ENCODE data around the gene HBA2. TPM values are rescaled to one million over a fixed set of nuclear protein-coding genes. Genes with fewer than 3 reads are reported as not detected.
A peak's percentile ranks its signal among the peaks of the same experiment; 100 is the strongest.
"Not testable (repeated sequence)": the region's sequence is repeated elsewhere in the genome, so short reads cannot be mapped to it uniquely, and the experiment has no call there.

The HBA2 gene
- 64.7 TPM for total RNA-seq
- long read RNA-seq, transcript HBA2-201 (3 exons, 576 nt) = major isoform, 12 of 13 reads
- long read RNA-seq, partial matches to known transcripts = 0 of 13 reads
- long read RNA-seq, other reads (novel, unspliced or antisense) = 0 of 13 reads

DNA sequence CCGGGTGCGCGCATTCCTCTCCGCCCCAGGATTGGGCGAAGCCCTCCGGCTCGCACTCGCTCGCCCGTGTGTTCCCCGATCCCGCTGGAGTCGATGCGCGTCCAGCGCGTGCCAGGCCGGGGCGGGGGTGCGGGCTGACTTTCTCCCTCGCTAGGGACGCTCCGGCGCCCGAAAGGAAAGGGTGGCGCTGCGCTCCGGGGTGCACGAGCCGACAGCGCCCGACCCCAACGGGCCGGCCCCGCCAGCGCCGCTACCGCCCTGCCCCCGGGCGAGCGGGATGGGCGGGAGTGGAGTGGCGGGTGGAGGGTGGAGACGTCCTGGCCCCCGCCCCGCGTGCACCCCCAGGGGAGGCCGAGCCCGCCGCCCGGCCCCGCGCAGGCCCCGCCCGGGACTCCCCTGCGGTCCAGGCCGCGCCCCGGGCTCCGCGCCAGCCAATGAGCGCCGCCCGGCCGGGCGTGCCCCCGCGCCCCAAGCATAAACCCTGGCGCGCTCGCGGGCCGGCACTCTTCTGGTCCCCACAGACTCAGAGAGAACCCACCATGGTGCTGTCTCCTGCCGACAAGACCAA is at the start of gene HBA2:
Gene HBA2 (plus strand): TSS at position 503 of the 568 bp plus-strand sequence. CDS start 37 bp downstream, at position 540.
- intact Hi-C loops (cut with DNase I); ATAC-seq (ENCODE audit: poor library complexity); DNase-seq: not testable (repeated sequence)

DNA sequence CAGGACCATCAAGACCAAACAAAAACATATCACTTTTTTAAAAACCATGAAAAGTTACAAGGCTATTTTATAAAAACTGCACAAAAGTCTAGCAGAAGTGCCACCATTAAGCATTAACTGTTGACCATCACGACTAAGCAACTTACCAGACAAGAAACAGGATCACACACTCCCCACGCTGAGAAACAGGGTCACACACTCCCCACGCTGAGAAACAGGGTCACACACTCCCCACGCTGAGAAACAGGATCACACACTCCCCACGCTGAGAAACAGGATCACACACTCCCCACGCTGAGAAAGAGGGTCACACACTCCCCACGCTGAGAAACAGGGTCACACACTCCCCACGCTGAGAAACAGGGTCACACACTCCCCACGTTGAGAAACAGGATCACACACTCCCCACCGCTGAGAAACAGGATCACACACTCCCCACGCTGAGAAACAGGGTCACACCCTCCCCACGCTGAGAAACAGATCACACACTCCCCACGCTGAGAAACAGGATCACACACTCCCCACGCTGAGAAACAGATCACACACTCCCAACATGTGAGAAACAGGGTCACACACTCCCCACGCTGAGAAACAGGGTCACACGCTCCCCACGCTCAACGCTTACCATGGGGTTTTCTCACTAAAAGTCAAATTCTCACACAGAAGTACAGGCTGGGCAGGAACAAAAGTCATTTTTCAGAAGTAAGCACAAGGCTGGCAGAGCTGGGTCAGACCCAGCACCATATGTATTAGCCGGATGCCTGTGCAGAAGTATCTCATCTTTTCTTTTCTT is 48.9 kb upstream of the HBA2 start:
- ATAC-seq (ENCODE audit: poor library complexity); intact Hi-C loops (cut with DNase I): not testable (repeated sequence)

DNA sequence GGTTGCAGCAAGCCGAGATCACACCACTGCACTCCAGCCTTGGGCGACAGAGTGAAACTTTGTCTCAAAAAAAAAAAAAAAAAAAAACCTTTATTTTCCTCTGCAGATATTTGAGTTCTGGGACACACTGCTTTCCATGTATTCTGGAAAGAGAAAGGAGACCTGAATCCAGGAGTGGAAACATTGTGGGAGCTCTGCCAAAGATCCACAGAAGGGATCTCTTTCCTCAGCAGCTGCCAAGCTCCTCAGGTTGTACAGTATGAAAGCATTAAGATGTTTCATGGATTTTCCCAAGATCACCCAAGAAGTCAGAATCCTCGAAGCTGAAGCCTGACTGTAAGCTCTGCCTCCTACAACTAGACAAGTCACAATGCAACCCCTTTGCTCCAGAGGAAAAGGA is 47.7 kb upstream of the HBA2 start:
- ATAC-seq (ENCODE audit: poor library complexity) (no peak), DNase-seq (no peak)
- intact Hi-C loops (cut with DNase I) = no loop called here

More for the DNA sequence above, 48.9 kb upstream of the HBA2 start:
- not testable (repeated sequence) for DNase-seq

DNA sequence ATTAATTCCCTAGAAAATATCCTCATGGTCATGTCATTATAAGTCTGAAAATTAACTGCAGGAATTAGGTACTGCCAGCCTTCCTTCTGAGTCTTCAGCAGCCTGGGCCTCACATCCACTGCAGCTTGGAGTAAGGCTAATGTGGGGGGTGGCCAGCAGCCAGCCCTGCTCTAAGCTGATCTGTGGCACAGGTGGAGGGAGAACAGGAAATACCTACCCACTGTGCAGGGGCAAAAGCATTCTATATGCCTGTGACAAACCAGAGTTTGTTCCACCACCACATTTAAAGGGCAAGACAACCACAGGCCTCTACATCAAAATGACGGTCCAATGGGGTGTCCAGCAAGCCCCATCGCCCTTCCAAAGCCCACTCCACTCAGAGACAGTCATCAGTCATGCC is 43.6 kb upstream of the HBA2 start:
- ATAC-seq (ENCODE audit: poor library complexity) (no peak), DNase-seq (no peak)
- intact Hi-C loops (cut with DNase I) = no loop called here

DNA sequence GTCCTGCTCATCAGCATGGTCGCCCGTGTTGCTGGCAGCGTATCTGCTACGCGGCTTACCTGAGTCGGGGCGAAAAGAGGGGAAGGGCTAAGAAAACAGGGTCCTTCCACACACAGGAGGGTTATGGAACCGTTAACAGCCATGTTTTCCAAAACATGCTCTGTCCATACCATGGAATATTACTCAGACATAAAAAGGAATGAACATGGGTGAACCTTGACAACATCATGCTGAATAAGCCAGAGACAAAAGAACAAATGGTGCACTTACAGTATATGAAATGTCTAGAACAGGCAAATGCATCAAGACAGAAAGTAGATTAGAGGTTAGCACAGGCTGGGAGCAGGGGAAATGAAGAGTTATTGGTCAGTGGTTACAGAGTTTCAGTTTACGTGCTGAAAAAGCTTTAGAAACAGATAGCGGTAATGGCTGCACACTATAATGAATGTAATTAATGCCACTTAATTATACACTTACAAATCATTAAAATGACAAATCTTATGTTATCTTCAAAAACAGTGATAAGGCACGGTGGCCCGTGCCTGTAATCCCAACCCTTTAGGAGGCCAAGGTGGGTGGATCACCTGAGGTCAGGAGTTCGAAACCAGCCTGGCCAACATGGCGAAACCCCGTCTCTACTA is 42.0 kb upstream of the HBA2 start:
- DNase-seq (no peak), ATAC-seq (ENCODE audit: poor library complexity) (no peak)
- intact Hi-C loops (cut with DNase I) = no loop called here

DNA sequence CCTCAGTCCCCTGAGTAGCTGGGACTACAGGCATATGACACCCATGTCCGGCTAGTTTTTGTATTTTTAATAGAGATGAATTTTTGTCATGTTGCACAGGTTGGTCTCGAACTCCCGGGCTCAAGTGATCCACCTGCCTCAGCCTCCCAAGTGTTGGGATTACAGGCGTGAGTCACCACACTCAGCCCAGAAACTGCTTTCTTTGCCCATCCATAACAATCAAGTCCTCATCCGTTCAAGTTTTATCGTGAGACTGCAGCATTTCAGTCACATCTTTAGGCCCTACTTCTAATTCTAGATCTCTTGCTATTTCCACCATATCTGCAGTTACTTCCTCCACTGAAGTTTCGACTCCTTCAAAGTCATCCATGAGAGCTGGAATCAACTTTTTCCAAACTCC is 40.6 kb upstream of the HBA2 start:
- DNase-seq (no peak), ATAC-seq (ENCODE audit: poor library complexity) (no peak)
- intact Hi-C loops (cut with DNase I) = no loop called here

DNA sequence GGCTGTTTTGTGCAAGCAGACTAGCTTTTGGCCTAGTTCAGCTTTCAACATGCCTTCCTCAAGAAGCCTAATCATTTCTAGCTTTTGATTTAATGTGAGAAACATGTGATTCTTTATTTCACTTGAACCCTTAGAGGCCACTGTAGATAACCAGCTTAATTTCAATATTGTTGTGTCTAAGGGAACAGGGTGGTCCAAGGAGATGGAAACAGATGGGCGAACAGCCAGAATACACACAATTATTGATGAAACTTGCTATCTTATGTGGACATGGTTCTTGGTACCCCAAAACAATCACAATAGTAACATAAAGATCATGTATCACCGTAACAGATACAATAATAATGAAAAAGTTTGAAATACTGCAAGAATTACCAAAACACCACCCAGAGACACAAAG is 39.0 kb upstream of the HBA2 start:
- intact Hi-C loops (cut with DNase I) = no loop called here
- ATAC-seq (ENCODE audit: poor library complexity) (no peak), DNase-seq (no peak)

DNA sequence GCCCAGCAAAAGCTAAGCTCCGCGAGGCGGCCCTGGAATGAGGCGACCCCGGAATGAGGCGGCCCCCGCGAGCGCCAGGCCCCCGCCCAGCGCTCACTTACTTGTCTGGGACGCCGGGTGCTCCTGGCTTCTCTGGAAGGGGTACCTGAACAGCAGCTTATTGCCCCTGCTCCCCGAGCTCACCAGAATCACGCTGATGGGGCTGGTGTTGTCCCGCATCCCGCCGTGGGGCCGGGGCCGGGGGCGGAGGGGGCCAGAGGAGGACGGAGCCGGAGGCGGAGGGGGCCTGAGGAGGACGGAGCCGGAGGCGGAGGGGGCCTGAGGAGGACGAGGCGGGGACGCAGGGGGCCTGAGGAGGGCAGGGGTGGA is 34.6 kb upstream of the HBA2 start:
- intact Hi-C loops (cut with DNase I) = no loop called here
- DNase-seq (peak; percentile 46), ATAC-seq (ENCODE audit: poor library complexity) (peak; percentile 25)

DNA sequence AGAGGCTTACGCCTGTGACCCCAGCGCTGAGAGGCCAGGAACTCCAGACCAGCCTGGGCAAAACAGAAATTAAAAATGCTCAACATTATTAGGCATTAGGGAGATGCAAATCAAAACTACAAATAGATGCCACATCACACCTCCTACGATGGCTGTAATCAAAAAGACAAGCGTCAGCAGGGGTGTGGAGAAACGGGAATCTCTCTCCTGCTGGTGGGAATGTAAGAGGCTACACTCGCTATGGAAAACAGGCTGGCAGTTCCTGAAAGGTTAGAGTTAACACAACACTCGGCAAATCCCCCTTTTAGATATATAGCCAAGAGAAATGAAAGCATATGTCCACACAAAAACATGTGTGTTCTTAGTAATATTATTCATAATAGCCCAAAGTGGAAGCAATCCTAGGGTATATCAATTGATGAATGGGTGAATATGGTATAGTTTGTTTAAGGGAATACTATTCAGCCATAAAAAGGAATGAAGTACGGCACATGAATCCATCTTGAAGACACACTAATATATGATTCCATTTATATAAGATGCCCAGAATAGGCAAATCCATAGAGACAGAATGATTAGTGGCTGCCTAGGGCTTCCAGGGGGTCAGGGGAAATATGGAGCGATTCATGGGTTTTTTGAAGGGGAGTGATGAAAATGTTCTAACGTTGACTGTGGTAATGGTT is 32.4 kb upstream of the HBA2 start:
- DNase-seq (no peak), ATAC-seq (ENCODE audit: poor library complexity) (no peak)
- intact Hi-C loops (cut with DNase I) = no loop called here

DNA sequence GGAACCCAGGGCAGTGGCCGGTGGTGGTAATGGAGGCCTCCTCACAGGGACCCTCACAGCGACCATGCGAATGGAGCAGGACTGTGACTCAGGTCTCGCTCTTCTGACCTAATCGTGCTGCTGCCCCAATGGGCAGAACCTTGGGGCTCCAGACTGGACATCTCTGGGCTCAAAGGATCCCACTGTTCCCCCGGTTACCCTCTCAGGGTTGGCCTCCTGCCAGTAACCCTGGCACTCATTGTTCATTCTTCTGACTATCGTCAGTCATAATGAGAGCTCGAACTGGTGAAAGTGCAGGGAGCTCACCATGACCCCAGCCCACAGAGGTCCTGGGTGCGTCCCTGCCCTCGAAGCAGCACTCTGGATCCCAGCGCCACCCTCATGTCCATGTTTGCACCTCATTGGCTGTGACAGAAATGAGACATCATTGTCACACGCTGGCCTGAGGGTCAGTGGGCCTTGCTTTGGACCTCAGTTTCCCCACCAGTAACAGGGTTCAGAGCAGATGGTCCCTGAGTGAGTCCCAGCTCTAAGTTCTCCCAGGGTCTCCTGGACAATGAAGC is 30.2 kb upstream of the HBA2 start:
- DNase-seq (no peak), ATAC-seq (ENCODE audit: poor library complexity) (no peak)
- intact Hi-C loops (cut with DNase I) = no loop called here

DNA sequence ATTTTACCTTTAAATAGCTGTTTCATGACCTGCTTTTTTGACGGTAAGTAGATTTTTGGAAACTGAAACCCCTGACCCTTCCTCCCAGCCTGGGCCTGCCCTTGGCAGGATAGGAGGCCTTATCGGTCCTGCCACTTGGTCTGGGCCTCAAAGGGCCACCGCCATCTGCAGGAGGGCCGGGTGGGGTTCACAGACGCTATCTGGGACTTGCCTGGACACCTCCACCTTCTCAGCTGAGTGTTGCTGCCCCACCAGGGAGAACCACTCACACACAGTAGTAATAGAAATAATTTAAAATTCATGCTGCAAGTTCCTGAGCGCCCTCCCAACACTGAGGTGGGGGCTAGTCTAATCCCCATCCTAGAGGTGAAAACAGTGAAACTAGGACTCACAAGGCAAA is 29.6 kb upstream of the HBA2 start:
- no peak for DNase-seq
- intact Hi-C loops (cut with DNase I) = no loop called here
- ATAC-seq (ENCODE audit: poor library complexity) = no peak

DNA sequence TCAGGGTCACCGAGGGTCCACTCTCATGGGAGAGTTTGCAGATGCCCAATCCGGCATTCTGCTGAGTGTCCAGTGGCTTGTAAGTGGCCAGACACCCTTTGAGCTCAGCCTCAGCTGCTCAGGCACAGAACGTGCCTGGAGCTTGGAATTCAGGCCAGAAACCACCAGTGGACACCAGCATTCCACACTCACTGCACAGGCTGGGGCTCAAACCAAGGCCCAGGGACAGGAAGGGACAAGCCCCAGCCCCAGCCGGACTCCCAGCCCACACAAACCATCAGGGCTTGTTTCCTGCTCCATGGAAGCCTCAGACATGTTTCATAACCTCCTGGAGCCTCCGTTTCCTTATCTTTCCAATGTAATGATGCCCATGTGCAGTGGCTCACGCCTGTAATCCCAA is 29.2 kb upstream of the HBA2 start:
- ATAC-seq (ENCODE audit: poor library complexity) (no peak), DNase-seq (no peak)
- intact Hi-C loops (cut with DNase I) = no loop called here

DNA sequence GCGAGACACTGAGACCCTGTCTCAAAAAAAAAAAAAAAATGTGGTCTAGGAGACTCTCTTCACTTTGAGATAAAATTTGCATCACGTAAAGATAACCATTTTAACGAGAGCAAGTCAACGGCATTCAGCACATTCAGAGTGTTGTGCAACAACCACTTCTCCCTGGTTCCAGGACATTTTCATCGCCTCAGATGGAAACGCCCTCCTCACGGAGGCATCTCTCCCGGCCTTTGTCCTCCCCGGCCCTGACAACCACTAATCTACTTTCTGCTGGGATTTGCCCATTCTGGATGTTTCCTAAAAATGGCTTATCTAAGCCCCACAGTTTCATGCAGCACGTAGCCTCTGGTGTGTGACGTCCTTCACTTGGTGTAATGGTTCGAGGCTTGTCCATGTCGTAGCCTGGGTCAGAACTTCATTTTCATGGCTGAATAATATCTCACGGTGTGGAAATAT is 27.9 kb upstream of the HBA2 start:
- intact Hi-C loops (cut with DNase I) = no loop called here
- no peak for DNase-seq
- ATAC-seq (ENCODE audit: poor library complexity) = no peak

DNA sequence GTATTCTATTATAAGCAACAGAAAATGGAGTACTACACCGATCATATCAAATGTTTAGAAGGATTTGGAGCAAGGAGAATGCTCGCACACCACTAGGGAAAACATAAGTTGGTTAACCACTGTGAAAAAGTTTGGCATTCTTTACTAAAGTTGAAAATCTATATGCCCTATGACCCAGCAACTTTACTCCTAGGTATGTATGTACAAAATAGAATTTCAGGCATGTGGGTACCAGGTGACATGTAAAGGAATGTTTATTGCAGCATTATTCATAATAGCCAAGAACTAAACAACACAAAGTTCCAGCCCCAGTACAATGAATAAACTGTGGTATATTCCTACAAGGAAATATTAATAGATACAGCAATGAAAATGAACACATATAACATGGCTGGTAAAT is 26.0 kb upstream of the HBA2 start:
- ATAC-seq (ENCODE audit: poor library complexity) (no peak), DNase-seq (no peak)
- intact Hi-C loops (cut with DNase I) = no loop called here

DNA sequence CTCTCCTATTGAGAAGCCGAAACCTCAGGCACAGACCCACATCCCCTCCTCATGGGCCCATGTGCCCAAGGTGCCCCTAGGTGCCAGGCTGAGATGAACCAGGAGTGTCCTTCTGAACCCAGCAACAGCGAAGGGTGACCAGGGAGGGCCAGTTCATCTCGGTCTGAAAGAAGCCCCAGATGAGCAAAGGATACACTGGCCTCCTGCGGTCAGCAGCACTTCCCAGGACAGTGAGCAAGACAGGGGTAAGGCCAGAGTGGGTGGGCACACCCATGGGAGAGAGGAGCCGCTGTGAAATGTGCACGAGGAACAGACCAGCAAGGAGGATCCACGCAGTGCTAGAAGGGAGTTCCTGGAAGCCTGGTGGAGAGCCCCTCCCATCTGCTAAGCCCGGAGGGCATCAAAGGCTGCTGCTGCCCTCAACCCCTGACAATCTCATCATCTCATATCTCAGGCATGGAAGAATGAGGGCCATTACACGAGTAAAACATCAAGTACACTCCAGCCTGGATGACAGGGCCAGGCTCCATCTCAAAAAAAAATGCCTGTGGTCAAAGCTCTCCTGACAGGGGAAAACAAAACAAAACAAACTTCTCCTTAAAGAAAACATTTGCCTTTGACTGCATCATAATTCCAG is 23.5 kb upstream of the HBA2 start:
- no peak for DNase-seq
- intact Hi-C loops (cut with DNase I) = no loop called here
- no peak for ATAC-seq (ENCODE audit: poor library complexity)

DNA sequence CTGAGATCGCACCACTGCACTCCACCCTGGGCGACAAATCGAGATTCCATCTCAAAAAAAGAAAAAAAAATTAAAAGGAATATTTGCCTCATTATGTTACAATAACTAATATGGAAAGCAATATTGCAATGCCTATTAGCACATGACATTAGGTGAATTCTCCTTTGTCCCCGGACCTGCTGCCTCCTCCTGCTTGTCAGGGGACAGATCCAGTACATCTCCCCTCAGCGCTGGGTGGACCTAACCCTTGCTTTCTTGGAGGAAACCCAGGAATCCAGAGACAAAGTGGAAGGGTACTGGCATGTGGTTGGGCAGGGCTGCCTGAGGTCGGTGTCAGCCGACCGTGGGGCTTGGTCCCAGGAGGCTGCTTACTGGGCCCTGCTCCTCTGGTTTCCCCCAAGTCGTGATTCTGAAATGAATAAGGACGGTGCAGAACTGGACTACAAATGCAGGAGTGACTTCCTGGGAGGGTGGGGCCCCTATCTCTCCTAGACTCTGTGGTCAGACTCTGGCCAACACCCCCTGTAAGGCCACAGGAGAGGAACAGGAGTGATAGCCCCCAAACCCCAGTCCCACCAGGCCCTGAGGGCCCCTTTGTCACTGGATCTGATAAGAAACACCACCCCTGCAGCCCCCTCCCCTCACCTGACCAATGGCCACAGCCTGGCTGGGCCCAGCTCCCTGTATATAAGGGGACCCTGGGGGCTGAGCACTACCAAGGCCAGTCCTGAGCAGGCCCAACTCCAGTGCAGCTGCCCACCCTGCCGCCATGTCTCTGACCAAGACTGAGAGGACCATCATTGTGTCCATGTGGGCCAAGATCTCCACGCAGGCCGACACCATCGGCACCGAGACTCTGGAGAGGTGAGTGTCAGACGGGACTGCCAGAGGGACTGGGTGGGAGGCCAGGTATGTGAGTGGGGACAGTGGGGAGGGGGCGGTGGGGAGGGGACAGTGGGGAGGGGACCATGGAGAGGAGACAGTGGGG is 20.2 kb upstream of the HBA2 start, which contains the start of gene HBZ:
Gene HBZ (plus strand): TSS at position 504 of the 988 bp plus-strand sequence. CDS start 266 bp downstream, at position 770.
- ATAC-seq (ENCODE audit: poor library complexity) (peak; percentile 25), DNase-seq (no peak)
- intact Hi-C loops (cut with DNase I) = no loop called here

DNA sequence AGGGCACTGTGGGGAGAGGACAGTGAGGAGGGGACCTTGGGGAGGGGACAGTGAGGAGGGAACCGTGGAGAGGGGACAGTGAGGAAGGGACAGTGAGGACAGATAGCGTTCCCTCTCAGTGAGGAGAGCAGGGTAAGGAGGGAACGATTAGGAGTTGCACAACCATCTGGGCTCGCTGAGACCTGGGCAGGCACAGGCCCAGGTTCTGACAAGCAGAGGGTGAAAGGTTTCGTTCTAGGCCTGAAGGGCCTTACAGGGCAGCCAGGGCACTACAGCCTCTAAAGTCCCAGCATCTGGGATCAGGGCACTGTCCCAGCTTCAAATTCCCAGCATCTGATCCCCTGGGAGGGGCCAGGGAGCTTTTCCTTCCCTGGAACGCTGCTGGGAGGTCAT is 19.6 kb upstream of the HBA2 start:
- intact Hi-C loops (cut with DNase I); DNase-seq: not testable (repeated sequence)
- ATAC-seq (ENCODE audit: poor library complexity) = peak; percentile 36
